Ascending aorta (tissue), 2 donors: ENCODE data around the gene ARSB. TPM values are rescaled to one million over a fixed set of nuclear protein-coding genes. Genes with fewer than 3 reads are reported as not detected.
"Not testable (repeated sequence)": the region's sequence is repeated elsewhere in the genome, so short reads cannot be mapped to it uniquely, and the experiment has no call there.

ENCODE experiments used
- DNase-seq, 2 donors: peaks; one replicate each; pipeline ENCODE4 v3.0.0-alpha.2; 2019; ENCODE audit warnings: low spot score in 2 of 2
- H3K27ac ChIP-seq, 2 donors: fragments of 200-600 bp; sonication (generic); one replicate each; pipeline ENCODE4 v1.5.1; 2016 to 2017; ENCODE audit warnings: mild to moderate bottlenecking in 1 of 2
- H3K27me3 ChIP-seq: fragments of 200-600 bp; sonication (generic); one replicate; pipeline ENCODE4 v1.5.1; 2017
- H3K36me3 ChIP-seq, 2 donors: fragments of 200-600 bp; sonication (generic); one replicate each; pipeline ENCODE4 v1.5.1; 2016
- H3K4me1 ChIP-seq, 2 donors: fragments of 200-600 bp; sonication (generic); one replicate each; pipeline ENCODE4 v1.5.1; 2016 to 2017; ENCODE audit warnings: mild to moderate bottlenecking in 1 of 2
- H3K4me3 ChIP-seq, 2 donors: fragments of 200-600 bp; sonication (generic); one replicate each; pipeline ENCODE4 v1.5.1; 2016 to 2017; ENCODE audit warnings: mild to moderate bottlenecking in 1 of 2
- H3K9me3 ChIP-seq, 2 donors: fragments of 200-600 bp; sonication (generic); one replicate each; pipeline ENCODE4 v1.5.1; 2016
- intact Hi-C: fragments of 100-400 bp; cut with DNase I; formaldehyde crosslinking; loops from one replicate; pipeline ENCODE4 v1.15.1; 2023
- total RNA-seq: library from RNA; depleted of rRNA; stranded (reverse); fragments of >200 nt; gene quantifications from one replicate; pipeline ENCODE4 v1.1.0, GENCODE V29; 2016
- TF ChIP-seq, protein P1 (sequence below), 3 experiments: fragments of 200-600 bp in 2 of 3; fragments of 450-650 bp in 1 of 3; sonication (generic) in 2 of 3; IDR thresholded peaks; one replicate each; pipeline ENCODE4 v1.5.1; 2016 to 2019; ENCODE audit warnings: antibody characterized with exemption in 3 of 3, mild to moderate bottlenecking in 1 of 3, moderate library complexity in 1 of 3

Gene ARSB
- total RNA-seq, 1 donor from 2014 or later, result 18.6 TPM

- no peaks in the 10 kb centered on the region for H3K27me3 ChIP-seq
- no peaks in the 10 kb centered on the region for H3K4me1 ChIP-seq
- no peak overlapping the region for H3K27ac ChIP-seq
- no peaks in the 10 kb centered on the region for H3K36me3 ChIP-seq
- TF ChIP-seq, protein P1, sequence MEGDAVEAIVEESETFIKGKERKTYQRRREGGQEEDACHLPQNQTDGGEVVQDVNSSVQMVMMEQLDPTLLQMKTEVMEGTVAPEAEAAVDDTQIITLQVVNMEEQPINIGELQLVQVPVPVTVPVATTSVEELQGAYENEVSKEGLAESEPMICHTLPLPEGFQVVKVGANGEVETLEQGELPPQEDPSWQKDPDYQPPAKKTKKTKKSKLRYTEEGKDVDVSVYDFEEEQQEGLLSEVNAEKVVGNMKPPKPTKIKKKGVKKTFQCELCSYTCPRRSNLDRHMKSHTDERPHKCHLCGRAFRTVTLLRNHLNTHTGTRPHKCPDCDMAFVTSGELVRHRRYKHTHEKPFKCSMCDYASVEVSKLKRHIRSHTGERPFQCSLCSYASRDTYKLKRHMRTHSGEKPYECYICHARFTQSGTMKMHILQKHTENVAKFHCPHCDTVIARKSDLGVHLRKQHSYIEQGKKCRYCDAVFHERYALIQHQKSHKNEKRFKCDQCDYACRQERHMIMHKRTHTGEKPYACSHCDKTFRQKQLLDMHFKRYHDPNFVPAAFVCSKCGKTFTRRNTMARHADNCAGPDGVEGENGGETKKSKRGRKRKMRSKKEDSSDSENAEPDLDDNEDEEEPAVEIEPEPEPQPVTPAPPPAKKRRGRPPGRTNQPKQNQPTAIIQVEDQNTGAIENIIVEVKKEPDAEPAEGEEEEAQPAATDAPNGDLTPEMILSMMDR (IDR thresholded peaks at IDR 0.05), result no peak
- intact Hi-C loops, result no loop called here
- no peaks in the 10 kb centered on the region for H3K9me3 ChIP-seq
- no peak for DNase-seq
- no peak overlapping the region for H3K4me3 ChIP-seq
Observed at GRCh38 chr5:78855026-78855425, 130.1 kb downstream of the ARSB start.

DNA sequence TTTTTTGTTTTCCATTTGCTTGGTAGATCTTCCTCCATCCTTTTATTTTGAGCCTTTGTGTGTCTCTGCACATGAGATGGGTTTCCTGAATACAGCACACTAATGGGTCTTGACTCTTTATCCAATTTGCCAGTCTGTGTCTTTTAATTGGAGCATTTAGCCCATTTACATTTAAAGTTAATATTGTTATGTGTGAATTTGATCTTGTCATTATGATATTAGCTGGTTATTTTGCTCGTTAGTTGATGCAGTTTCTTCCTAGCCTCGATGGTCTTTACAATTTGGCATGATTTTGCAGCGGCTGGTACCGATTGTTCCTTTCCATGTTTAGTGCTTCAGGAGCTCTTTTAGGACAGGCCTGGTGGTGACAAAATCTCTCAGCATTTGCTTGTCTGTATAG, 133.2 kb downstream of the ARSB start:
- DNase-seq, H3K9me3 ChIP-seq, H3K4me3 ChIP-seq, intact Hi-C loops, H3K4me1 ChIP-seq, H3K27me3 ChIP-seq, H3K36me3 ChIP-seq, H3K27ac ChIP-seq: not testable (repeated sequence)

DNA sequence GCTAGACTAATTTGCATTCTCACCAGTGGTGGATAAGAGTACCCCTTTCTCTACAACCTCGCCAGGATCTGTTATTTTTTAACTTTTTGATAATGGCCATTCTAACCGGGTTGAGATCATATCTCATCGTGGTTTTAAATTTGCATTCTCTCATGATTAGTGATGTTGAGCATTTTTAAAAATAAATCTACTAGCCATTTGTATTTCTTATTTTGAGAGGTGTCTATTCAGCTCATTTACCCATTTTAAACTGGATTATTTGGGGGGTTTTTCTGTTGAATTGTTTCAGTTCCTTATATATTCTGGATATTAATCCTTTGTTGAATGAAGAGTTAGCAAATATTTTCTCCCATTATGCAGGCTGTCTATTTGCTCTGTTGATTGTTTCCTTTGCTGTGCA, 139.6 kb downstream of the ARSB start:
- H3K4me3 ChIP-seq, result no peak overlapping the region
- no peak overlapping the region for H3K27ac ChIP-seq
- no peaks in the 10 kb centered on the region for H3K4me1 ChIP-seq
- intact Hi-C loops, result no loop called here
- H3K36me3 ChIP-seq, result no peaks in the 10 kb centered on the region
- H3K27me3 ChIP-seq, result no peaks in the 10 kb centered on the region
- H3K9me3 ChIP-seq, result peaks cover 0 to 5% of the 10 kb centered on the region in 2 donors
- DNase-seq, result no peak
- TF ChIP-seq, protein P1 (IDR thresholded peaks at IDR 0.05), result no peak

DNA sequence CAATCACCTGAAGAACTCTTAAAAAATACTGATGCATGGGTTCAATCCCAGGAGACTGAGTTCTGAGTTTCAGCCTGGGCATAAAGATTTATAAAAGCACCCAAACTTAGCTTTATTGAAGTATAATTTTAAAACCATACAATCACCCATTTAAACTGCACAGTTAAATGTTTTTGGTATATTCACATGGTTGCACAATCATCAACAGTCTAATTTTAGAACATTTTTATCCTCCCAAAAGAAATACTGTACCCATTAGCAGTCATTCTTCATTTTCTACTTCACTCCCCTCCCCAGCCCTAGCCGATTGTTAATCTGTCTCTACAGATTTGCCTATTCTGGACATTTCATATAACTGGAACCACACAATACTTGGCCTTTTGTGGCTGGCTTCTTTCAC, 141.7 kb downstream of the ARSB start:
- H3K27ac ChIP-seq, result no peak overlapping the region
- no peak overlapping the region for H3K4me3 ChIP-seq
- TF ChIP-seq, protein P1 (IDR thresholded peaks at IDR 0.05), result no peak
- H3K36me3 ChIP-seq, result no peaks in the 10 kb centered on the region
- H3K27me3 ChIP-seq, result no peaks in the 10 kb centered on the region
- intact Hi-C loops, result no loop called here
- no peaks in the 10 kb centered on the region for H3K4me1 ChIP-seq
- H3K9me3 ChIP-seq, result peaks cover 0 to 5% of the 10 kb centered on the region in 2 donors
- DNase-seq, result no peak

DNA sequence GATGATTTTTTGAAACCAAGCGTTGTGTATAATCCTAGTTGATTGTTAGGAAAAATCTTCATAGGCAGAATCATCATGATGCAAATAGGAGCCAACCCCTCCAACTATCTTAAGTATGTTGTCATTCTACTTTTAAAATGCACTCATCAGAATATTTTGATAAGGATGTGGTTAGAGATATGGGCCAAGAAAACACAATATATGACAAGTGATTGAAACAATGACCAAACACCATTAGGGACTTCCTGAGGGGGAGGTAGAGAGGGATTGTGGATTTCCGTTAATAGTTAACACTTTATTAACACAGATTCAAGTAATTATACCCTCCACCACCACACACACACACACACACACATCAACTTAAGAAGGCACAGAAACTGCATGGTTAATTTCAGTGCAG, 143.3 kb downstream of the ARSB start:
- Histone ChIP-seq H3K9me3 (peaks cover 0 to 5% of the 10 kb centered on the region in 2 donors), H3K4me3 (no peak overlapping the region), H3K27ac (no peak overlapping the region), H3K36me3 (no peaks in the 10 kb centered on the region), H3K4me1 (no peaks in the 10 kb centered on the region), H3K27me3 (no peaks in the 10 kb centered on the region)
- DNase-seq, result no peak
- intact Hi-C loops, result no loop called here
- TF ChIP-seq, protein P1 (IDR thresholded peaks at IDR 0.05), result no peak

- no peak for DNase-seq
- H3K36me3 ChIP-seq, result no peaks in the 10 kb centered on the region
- no peak overlapping the region for H3K27ac ChIP-seq
- no peaks in the 10 kb centered on the region for H3K4me1 ChIP-seq
- intact Hi-C loops, result no loop called here
- no peak overlapping the region for H3K4me3 ChIP-seq
- no peaks in the 10 kb centered on the region for H3K27me3 ChIP-seq
- TF ChIP-seq, protein P1 (IDR thresholded peaks at IDR 0.05), result no peak
- no peaks in the 10 kb centered on the region for H3K9me3 ChIP-seq
Observed at GRCh38 chr5:78838753-78839152, 146.4 kb downstream of the ARSB start.
